Measurements from ENCODE around the gene TM4SF1.
"Not testable (repeated sequence)": the region's sequence is repeated elsewhere in the genome, so short reads cannot be mapped to it uniquely, and the experiment has no call there.

The TM4SF1 gene

DNA sequence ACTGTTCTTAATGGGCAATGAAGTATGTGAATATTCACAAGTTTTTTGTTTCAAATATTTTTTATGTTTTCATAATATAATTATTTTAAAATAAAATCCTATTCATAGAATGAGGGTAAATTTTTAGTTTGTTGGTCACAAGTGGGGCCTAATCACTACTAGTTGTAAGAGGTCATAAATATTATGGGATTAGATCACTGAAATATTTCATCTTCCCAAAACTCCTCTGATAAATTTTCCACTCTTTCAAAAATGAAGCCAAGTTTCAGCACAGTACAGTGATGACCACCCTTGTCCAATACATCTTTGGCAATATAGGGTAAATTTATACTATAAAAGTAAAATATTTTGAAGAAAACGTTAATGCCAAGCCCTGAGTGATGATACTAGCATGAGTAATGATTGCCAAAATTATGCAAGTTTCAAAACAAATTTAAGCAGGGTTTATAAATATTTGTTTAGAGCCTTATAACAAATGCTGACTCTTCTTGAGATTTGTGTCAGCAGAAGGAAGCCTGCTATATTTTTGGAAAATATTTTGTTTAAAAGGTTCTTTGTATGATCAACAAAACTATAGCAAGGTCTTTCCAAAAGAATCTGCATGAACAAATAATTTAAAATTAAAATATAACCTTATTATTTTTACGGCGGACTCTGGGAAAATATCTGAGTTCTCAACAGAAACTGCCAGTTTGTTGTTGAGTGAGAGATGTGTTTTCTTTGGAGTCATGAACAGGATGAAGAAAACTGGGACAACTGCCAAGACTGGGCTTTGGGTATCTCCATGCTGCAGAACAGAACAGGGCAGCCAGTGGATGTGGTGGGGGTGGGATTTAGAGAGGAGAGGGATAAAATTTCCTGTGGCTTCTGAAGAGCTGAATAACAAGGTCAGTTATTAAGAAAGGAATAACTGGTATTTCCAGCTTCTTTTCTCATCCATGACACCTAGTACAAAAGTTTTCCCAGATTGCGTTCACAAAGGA, 17.9 kb upstream of the TM4SF1 start:
- DNase-seq (ENCODE audit: low read depth), result no peak

DNA sequence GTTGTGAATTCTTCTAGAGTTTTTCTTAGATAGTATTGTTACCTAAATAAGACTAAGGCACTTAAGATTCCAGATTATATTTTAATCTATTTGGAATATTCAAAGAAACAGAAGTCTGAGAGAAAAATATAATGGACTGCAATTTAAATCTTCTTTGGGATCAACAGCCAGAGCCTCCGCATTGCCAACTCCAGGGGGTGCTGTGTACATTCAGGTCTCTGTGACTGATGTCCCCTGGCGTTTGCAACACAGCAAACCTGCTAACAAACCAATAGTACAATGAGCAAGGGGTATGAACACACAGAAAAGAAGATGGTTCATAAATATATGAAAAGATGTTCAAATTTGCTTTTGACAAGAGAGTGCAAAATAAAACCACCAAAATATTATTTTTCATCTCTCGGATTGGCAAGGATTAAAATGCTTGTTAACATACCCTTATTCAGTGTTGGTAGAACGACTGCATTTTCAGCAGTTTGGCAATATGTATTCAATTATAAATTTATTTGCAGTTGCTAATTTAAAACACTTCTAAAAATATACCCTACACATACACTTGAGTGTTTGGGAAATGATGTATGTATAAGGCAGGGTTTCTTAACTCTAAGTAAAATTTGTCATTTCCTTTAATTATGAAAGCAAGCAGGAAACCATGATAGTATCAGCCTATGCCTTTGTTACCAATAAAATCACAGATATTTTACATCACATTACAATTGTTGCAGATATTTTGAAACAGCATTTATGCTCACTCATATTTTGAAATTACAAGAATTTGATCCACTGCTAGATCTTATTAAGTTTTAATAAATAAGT, 16.1 kb upstream of the TM4SF1 start:
- DNase-seq (ENCODE audit: low read depth), result no peak

DNA sequence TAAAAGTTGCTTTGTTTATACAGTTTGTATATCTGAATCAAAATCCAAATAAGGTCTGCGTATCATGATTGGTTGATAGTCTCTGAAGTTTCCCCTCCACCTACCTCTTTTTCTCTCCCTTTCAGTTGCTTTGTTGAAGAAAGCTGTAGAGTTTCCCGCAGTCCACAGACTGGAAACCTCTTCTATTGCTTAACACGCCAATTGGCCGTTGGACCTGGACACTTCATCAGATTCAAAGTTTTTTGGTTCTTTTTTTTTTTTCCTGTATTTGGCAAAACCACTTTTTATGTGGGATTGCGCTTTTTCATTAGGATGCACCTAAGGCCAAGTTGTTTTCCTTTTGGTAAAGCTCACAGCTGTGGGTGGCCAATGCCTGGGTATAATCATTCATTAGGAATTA, 14.5 kb upstream of the TM4SF1 start:
- no peak for DNase-seq (ENCODE audit: low read depth)

DNA sequence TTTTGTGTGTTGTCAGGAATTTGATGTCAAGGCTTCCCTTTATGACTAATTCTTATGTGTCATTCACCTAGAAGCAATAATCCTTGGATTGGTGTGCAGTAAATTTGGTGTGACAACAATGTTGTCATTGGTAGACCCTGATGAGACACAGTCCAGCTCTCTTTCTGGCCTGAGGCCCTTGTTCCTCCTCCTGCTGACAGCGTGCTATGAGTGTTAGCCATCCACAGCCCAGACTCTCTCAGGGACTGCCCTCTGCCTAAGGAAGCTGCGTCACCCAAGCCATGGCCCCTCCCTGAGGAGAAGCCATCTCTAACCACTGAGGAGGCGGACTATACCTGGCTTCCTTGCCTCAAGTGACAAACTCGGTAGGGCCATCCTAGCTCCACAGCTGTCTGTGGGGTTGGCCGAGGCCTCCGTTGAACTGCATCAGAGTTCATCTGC, 13.3 kb upstream of the TM4SF1 start:
- no peak for DNase-seq (ENCODE audit: low read depth)

DNA sequence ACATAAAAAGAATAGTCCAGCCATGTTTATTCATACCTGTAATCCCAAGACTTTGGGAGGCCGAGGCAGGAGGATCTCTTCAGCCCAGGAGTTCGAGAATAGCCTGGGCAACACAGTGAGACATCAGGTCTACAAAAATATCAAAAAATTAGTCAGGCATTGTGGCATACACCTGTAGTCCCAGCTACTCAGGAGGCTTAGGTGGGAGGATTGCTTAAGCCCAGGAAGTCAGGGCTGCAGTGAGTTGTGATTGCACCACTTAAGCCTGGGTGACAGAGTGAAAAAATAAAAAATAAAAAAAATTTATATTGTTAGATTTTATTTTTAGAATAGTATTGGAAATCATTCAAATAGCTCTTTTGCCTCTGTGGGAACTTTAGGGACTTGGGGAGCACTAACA, 12.8 kb upstream of the TM4SF1 start:
- no peak for DNase-seq (ENCODE audit: low read depth)

DNA sequence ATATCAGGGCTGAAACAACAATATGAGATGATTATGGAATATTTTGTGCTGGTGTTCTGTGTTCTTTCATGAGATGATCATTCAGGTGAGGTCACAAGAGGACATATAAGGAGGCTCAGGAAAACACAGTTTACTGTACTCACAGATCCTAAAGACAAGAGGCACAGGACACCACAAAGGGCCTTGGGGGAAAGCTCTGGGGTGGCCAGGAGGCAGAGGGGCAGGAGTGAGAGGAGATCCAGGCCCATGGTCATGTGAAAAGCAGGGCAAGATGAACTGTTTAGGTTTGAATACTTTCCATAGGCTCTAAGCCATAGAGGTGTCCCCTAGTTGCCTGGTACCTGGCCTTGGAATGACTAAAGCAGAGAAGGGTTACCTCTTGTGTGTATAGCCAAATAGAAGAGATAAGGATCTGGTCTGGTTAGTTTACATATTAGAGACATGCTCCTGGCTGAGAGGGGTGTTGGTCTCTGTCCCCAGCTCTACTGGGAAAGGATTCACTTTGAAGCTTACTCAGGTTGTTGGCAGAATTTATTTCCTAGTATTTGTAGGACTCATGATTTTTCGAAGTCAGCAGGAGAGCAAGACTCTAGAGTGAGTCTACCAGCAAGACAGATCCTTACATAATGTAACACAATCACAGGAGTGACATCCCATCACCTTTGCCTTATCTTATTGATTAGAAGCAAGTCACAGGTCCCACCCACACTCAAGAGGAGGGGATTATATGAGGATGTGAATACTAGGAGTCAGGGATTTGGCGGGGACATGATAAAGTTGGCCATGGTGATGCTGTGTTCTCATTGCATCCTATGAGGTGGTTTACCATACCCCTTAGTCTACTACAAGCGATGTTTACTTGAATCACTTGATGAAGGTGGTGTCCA, 11.3 kb upstream of the TM4SF1 start:
- no peak for DNase-seq (ENCODE audit: low read depth)

DNA sequence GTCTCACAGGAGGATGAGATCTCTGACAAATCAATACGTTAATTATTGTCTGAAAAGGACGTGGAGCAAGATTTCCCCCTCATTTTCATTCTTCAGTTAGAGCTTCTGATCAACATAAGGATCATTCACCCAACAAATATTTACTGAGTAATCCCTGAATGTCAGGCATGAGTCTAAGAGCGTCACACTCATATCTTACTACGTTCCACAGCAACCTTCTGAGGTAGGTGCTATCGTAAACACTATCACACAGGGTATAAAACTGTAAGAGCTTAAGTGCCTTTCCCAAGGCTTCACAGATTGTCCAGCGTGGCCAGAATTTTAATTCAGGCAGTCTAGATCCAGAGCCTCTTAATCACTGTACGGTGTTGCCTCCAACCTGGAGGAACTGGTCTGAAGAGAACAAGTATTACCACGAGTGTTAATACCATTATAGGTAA, 10.6 kb upstream of the TM4SF1 start:
- DNase-seq (ENCODE audit: low read depth), result no peak

DNA sequence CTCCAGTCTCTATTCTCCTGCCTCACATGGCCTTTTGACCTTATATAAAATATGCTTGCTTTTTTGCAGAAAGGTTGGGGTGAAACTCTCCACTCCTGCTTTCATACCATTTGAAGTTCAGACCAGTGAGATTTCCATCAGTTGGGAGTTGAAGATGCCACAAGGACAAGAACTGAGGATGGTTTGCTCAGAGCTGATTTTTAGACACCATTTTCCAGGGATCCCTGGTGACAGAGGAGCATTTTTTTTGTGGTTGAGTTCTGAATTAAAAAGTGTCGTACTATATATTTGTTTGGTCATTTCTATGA, 8.8 kb upstream of the TM4SF1 start:
- DNase-seq (ENCODE audit: low read depth), result no peak

DNA sequence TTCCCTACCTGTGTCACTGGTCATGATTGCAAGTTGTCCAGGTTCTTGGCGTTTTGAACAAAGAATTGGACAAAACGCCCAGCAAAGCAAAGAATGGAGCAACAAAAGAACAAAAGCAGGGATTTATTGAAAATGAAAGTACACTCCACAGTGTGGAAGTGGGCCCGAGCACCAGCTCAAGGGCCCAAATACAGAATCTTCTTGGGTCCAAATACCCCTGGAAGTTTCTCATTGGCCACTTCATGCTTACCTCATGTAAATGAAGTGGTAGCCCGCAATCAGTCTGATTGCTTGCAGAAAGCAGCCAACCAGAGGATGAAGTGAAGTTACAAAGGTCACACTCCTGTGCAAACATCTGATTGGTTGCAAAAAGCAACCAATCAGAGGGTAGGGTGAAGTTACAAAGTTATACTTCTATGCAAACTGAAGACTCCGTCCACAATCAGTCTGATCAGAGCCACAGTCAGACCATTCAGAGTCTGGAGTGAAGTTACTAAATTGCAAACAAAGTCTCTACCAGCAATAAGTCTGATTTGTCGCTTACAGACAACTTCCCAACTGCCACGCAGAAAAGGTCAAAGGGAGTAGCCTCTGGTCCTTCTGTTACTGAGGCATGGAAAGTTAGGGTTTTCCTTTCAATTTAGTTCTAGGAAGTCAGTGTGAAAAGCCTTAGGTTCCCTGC, 8.3 kb upstream of the TM4SF1 start:
- no peak for DNase-seq (ENCODE audit: low read depth)

DNA sequence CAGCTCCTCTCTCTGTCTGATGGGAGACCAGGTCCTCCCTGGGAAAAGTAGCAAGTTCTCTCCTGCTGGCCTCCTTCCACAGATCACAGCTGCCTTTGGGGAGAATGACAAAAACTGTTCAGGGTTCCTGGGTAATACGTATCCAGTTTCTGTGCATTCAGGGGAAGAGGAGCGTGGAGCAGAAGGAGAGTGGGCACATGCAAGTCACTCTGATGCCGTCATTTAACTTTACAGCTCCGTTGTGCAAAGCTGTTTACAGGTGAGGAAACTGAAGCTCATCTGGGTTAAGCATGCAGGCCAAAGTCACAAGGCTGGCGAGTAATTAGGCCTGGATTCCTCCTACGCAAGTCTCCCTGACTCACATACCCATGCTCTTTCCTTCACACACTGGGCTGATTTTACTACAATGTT, 7.5 kb upstream of the TM4SF1 start:
- DNase-seq (ENCODE audit: low read depth), result no peak

DNA sequence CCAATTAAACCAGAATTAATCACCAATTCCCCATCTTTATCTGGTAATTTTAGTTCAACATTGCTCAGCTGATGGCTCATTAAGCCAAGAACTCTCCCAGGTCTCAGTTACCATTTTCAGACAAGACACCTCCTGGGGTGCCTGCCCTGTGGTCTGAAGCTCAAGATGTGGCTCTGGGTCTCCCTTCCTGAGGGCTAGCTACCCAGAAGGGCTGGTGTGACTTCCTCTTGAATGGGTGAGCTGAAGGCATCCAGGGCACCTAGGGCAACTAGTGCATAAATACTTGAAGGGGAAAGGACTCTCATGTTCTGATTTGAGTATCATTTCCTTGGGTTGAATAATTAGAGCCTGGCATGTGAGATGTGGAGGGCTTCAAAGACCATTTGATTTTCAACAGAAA, 6.7 kb upstream of the TM4SF1 start:
- no peak for DNase-seq (ENCODE audit: low read depth)

DNA sequence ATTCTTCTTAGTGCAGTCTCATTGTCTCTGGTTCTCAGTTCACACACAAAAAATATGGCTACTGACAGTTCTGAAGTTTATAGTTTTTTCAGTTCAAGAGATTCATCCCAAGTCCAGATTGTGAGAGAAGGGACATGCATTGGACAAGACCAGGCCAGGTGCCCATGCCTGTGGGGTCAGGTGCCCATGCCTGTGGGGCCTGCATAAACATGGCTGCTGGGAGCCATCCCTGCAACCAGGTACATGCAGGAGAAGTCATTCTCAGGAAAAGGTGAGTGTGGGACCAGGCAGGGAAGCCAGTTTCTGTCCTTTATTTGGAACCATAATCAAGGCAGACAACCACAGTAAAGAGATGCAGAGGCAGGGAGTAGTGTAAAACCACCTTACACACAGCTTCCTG, 6.3 kb upstream of the TM4SF1 start:
- DNase-seq (ENCODE audit: low read depth), result no peak

DNA sequence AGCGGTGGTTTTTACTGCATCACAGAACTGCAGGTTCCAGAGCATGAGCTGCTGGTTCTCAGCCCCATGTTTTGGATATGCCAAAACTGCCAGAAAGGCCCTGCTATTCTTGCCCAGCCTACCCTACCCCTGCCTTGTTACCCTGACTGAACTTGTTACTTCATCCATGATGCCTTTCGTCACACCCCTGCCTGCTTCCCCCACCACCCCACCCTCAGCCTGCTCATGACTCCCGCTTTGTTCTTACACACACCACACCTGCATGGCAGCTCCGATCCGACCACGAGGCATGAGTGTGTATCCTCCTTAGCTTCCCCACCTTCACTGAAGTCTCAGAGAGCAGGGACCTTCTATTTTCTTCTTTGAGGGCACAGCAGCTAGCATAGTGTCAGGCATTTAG, 5.1 kb upstream of the TM4SF1 start:
- DNase-seq (ENCODE audit: low read depth), result no peak

DNA sequence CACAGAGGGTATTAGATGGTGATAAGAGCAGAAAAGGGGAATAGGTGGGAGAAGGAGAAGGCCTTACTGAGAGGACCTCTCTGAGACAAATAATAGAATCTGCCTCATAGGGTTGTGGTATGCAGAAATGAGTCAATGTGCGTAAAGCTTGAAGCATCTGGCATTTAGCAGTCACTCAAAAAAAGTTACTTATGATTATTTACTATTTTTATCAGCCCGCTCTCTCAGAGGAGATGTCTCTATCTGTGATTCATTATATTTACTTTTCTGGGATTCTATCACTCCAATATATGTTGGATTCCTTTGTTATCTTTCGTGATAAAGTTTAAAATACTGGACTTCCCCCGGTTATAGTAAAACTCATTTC, 4.6 kb upstream of the TM4SF1 start:
- DNase-seq (ENCODE audit: low read depth), result no peak

DNA sequence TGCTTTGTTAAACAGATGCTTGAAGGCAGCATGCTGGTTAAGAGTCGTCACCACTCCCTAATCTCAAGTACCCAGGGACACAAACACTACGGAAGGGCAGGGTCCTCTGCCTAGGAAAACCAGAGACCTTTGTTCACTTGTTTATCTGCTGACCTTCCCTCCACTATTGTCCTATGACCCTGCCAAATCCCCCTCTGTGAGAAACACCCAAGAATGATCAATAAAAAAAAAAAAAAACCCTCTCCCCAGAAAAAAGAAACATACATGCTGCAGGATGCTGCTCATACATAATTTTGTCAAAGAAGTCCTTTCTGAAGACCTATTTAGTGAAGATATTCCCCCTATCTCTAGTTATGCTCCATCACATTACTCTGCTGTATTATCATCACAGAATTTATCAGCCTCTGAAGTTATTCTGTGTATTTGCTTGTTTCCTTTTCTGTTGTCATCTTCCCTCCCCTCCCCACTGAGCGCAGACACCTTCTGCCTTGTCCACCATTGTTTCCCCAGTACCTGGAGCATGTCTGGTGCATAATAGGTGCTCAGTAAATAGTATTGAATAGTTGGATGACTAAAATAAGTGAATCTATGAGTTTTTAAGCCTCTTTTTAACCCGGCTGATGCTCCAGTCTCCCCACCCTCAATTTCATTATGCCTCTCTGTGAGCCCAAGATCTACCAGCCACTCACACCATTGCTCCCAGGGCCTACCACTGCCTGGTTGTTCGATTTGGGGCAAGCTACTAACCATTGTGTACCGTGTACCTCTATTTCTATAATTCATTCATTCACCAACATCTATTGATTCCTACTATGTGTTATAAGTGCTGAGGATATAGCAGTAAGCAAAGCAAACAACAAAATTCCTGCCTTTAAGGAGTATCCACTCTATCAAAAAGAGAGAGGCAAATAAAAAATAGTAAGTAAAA, 4.0 kb upstream of the TM4SF1 start:
- DNase-seq (ENCODE audit: low read depth), result no peak

DNA sequence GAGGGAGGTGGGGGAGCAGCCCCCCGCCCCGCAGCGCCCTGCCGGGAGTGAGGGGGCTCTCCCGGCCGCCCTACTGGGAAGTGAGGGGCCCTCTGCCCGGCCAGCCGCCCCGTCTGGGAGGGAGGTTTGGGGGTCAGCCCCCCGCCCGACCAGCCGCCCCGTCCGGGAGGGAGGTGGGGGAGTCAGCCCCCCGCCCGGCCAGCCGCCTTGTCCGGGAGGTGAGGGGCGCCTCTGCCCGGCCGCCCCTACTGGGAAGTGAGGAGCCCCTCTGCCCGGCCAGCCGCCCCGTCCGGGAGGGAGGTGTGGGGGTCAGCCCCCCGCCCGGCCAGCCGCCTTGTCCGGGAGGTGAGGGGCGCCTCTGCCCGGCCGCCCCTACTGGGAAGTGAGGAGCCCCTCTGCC, 2.8 kb upstream of the TM4SF1 start:
- DNase-seq (ENCODE audit: low read depth), result not testable (repeated sequence)

DNA sequence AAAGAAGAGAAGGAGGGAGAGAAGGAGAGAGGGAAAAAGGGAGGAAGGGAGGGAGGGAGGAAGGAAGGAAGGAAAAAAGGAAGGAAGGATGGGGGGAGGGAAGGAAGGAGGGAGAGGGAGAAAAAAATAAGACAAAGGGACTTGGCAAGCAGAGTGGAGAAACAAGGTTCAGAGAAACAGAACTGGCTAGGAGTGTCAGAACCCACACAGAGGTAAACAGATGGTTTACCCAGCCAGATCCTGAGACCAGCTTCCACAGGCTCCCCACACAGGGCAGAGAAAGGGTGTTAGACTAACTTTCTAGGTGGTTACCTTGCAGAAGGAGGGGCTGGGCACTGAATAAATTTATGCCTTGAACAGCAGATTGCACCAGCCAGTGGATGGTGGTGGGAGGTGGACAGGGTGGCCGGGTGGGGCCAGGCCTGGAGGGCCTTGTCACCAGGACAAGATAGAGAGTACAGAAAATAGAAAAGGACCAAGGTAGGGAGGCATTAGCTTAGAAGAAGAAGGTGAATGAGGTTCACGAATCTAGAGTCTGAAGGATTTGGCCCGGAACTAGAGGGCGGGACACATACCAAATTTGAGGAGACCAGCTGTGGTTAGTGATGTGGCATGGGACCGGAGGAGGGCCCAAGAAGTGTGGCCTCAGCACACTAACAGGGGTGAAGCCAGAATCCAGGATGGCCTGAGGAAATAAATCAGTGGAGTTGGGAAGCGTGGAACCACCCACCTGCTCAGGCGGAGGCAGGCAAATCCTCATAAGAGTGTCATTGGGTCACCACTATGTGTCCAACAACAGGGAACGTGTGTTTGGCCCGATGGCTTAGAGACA, 1.2 kb upstream of the TM4SF1 start:
- no peak for DNase-seq (ENCODE audit: low read depth)

DNA sequence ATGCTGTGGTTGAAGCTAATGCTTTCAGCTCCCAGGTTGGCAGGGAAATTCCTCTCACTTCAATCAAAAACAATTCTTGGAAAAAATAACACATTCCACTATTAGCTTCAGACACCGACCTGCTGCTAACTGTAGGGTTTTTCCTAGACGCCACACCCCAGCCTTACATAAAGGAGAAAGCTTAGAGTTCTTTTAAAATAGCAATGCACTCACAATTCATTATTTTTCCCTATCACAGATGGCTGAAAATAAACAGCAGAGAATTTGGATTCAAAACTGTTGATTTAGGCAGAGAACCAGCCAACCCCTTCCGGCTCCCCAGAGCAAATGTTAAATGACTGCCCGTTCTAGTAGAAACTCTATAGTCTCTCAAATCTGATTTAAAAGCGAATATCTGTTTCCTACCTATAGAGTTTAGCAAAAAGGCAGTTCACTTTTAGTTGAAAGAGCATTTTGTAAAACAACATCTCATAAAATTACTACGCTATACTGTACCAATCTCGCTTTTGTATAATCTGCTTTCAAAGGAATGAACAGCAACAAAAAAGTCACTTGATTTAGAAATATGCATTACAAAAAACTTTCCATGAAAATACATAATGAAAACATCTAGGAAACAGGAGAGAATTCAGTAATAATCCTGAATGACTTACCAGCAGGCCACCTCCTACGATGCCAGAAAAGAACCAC, 586 bp downstream of the TM4SF1 start:
- no peak for DNase-seq (ENCODE audit: low read depth)

All from activated gamma-delta T cell treated with anti-CD3 and anti-CD28 coated beads, Interleukin-2, amount 50 U/mL, for 16 hours (primary cell).